Measurements from ENCODE around the gene ANKZF1.

The ANKZF1 gene

DNA sequence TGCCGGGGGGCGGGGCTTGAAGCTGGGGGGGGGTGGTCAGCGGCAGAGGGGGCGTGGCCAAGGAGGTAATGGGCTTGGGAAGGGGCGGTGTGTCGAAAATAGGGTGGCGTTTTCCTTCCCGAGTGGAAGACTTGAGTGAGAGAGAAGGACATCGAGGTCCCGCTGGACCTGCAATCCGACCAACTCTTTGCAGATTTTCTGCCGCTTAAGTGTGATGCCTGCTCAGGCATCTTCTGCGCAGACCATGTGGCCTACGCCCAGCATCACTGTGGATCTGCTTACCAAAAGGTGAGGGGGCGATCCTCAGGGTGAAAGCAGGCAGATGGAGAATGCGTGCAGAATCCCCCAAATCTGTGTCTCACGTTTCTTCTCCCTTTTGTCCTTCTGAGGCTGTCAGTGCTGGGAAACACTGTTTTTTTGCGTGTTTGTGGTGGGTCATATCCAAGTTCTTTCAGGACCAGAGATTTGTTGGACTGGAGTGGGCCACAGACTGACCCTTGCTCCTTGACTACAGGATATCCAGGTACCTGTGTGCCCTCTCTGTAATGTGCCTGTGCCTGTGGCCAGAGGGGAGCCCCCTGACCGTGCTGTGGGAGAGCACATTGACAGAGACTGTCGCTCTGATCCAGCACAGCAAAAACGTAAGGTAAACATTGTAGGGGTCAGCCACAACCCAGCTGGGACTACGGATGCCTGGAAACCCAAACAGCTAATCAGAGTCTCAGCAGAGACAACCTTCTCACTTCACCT, 22.3 kb upstream of the ANKZF1 start:
- DNase-seq (ENCODE audit: low read depth in 2 of 2, low spot score in 1 of 2): no peak

DNA sequence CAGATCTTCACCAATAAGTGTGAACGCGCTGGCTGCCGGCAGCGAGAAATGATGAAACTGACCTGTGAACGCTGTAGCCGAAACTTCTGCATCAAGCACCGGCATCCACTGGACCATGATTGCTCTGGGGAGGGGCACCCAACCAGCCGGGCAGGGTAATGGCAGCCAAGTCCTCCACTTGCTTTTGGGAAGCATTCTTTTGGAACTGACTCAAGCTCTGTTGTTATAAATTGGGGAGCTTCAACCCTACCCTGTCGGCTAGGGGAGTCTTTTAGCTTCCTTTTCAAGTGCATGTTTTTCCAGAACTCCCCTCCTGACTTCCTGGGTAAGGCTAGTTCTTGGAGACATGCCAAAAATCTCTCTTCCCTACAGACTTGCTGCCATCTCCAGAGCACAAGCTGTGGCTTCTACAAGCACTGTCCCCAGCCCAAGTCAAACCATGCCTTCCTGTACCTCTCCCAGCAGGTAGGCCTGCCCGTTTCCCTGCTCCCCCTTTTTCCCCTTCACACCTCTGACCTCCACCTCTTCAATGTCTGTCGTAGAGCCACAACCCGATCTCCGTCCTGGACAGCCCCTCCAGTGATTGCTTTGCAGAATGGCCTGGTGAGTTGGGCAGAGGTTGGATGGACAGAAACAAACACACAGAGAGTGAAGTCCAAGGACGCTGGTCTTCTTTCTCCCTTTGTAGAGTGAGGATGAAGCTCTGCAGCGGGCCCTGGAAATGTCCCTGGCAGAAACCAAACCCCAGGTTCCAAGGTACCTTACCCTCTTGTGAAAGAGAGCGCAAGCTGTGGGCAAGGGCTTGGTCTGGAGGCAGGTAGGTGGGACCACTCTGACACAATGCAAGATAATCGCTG, 21.5 kb upstream of the ANKZF1 start:
- no peak for DNase-seq (ENCODE audit: low read depth in 2 of 2, low spot score in 1 of 2)

DNA sequence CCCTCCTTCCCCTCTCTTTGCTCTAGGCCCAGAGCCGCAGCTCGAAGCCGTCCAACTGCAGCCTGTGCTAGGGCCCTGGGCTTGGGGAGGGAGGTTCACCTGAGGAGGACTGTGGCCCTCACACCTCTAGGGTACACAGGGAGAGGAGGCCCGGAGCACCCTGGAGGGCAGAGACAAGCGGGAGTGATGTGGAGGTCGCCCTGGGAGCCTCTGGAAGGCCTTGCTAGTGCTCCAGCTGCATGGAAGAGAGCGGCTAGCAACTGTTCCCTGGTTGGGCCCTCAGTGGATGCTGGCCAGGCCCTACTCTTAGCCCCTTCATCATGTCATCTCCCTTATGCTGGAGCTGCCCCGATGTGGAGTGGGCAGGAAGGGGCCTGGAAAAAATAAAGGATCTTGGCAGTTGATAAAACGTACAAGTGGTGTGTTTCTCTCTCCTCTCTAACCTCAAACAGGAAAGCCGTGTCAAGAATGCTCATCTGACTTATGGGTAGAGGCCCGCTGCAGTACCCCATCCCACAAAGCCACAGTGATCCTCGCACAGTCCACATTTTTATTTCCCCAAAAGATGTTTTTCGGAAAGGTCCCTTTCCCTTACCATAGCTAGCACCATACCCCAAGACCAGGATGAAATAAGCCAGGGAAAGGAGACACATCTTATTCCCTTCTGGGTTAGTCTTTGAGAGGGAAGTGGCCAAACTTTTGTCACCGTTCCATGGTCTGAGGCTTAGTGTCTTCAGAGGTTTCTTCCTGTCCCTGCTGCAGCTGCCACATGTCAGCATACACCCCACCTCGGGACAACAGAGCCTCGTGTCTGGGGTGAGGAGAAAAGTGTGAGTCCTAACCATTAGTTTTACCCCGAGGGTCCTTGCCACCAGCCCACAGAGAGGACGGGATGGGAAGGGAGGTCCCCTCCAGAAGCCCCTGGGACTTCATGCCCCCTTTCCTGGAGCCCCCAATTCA, 20.1 kb upstream of the ANKZF1 start:
- no peak for DNase-seq (ENCODE audit: low read depth in 2 of 2, low spot score in 1 of 2)

DNA sequence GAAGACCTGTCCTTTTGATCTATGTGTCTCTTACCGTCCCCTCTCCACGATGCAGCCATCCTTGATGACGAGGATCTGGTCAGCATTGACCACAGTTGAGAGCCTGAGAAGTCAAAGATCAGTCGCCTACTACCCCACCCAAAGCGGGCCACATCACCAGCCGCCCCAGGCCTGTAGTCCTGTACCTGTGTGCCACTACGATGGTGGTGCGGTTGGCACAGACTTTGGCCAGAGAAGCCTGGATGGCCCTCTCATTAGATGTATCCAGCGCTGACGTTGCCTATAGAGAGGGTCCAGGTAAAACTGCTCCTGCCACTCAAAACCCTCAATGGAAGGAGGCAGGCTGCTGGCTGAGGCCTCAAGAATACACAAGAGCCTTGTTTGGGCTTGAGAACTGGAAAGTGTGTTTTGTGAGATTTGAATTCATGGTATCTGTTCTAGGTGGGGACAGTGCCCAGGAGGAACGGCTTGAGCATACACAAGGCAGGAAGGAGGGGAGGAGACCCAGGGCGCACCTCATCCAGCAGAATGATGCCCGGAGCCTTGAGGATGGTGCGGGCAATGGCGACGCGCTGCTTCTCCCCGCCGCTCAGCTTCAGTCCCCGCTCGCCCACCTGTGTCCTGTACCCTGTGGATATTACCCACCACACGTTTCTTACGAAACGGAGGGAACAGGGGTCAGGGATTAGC, 19.3 kb upstream of the ANKZF1 start:
- DNase-seq (ENCODE audit: low read depth in 2 of 2, low spot score in 1 of 2): no peak

DNA sequence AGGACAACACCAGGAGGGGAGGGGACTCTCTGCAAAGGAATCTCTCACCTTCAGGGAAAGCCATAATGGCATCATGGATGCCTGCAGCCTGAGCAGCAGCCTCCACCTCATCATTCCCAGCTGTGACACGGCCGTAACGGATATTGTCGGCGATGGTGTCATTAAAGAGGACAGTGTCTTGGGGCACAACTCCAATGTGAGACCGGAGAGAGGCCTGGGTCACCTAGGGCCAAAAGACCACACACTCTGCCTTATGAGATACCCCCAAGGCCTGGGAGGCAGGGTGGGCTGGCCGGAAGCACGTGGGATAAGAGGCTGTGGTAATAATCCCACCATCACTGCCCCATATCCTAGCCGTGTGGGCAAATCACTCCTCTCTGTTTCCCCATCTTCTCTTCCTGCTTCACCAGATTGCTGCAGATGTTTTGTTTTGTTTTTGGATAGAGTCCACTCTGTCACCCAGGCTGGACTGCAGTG, 18.7 kb upstream of the ANKZF1 start:
- DNase-seq (ENCODE audit: low read depth in 2 of 2, low spot score in 1 of 2): no peak

DNA sequence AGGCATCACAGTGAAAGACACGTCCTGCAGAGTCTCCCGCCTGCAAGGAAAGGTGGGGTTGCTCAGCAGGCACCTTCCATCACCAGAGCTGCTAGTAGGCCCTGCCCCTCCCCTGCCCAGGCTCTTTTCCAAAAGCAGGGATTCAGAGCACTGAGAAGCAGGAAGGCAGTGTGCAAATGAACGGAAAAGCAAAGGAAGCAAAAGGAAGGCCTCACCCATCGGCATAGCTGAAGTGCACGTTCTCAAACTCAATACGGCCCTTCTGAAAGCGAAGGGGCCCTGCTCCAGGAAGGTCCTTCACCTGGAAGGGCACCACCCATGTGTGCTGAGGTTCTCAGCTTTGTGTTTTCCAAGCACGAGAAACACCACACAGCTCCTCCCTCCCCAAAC, 16.6 kb upstream of the ANKZF1 start:
- no peak for DNase-seq (ENCODE audit: low read depth in 2 of 2, low spot score in 1 of 2)

DNA sequence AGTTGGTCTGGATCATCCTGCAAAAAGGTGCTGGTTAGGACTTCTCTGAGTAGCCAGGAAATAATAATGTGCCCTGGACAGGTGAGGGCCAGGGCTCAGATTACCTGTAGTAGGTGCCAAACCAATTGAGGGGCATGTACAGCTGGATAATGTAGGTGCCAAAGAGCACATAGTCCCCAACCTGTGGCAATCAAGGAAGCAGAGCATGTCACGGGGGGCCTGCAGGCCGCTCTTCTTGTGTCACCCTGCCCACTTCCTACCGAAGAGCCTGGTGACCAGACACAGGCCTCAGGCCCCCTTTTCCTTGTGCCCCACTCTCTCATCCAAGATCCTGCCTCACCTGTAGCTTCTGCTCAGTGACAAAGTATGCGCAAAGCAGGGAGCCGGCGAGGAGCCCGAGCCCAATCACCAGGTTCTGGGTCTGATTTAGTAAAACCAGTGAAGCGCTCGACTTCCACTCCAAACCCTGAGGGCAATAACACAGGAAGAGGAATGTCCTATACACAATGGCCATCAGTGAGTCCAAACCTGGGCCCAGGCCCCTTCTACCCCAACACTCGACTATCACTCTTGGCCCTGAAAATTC, 16.0 kb upstream of the ANKZF1 start:
- DNase-seq (ENCODE audit: low read depth in 2 of 2, low spot score in 1 of 2): no peak

DNA sequence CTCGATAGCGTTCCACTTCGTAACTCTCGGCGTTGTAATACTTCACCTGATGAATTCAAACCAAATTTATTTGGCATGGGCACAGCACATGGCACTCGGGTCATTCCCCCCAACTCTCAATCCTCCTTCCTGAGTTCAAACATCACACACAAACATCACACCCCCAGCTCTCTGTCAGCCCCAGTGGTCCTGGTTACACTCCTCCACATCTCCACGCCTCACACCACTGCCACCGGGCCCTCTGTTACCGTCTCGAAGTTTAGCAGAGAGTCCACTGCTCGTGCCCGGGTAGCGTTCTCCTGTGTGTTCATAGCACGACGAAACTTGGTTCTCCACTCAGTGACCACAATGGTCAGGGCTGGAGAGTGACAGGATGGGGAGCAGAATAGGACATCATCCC, 15.5 kb upstream of the ANKZF1 start:
- no peak for DNase-seq (ENCODE audit: low read depth in 2 of 2, low spot score in 1 of 2)

DNA sequence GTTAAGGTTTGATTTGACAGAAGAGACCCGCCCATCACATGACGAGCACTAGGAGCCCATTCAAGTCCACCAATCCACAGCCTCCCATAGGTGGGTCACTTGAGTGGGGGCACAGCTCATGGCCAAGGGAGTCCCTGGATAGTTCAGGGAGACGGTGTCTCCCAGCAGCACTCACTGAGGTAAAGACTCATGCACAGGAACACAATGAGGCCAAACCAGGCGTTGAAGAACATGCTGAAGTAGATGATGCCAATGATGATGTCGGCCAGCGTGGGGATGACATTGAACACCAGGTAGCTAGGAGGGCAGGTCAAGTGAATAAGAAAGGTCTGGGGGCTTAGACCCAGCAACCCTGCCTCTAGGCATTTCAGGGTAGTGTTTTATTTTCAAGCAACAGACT, 14.8 kb upstream of the ANKZF1 start:
- DNase-seq (ENCODE audit: low read depth in 2 of 2, low spot score in 1 of 2): no peak

DNA sequence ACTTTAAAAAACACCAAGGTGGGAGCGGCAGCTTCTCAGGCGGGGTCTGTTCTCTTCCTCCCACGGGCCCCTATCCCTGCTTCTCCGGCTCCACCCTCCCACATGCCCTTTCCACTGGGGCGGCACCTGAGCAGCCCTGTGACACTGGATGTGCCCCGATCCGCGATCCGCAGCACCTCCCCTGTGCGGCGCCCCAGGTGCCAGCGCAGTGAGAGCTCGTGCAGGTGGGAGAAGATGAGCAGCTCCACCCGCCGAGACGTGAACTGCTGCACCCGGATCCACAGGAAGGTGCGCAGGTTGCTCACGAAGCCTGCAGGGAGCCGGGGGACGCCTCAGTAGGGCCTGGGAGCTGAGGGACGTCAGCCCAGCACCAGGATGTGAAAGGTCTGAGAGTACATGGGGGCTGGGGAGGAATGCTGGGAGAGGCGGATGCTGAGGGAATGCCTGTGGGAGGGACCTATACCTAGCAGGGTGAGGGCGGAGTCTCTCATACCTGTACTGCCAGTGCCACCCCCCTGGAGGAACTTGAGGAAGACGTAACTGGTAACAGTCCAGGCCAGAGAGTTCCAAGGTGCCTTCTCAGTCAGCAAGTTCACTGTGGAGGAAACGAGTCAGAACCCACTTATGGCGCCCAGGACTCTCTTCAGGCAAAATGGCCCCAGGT, 13.6 kb upstream of the ANKZF1 start:
- DNase-seq (ENCODE audit: low read depth in 2 of 2, low spot score in 1 of 2): no peak

DNA sequence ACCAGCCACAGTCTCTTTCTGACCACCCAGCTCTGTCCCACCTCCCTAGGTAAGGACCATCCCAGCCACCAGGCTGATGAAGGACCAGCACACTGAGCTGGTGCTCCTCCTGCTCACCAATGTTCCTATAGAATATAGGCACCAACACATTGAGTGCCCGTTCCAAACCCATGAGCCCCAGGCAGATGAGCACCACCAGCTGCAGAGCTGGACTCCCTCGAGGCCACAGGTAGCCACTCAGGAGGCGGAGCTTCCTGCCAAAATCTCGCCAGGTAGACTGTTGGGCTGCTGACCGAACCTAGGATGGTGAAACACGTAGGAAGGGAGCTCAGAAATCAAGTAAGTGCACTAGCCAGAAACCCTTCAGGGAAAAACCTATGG, 13.1 kb upstream of the ANKZF1 start:
- DNase-seq (ENCODE audit: low read depth in 2 of 2, low spot score in 1 of 2): no peak

DNA sequence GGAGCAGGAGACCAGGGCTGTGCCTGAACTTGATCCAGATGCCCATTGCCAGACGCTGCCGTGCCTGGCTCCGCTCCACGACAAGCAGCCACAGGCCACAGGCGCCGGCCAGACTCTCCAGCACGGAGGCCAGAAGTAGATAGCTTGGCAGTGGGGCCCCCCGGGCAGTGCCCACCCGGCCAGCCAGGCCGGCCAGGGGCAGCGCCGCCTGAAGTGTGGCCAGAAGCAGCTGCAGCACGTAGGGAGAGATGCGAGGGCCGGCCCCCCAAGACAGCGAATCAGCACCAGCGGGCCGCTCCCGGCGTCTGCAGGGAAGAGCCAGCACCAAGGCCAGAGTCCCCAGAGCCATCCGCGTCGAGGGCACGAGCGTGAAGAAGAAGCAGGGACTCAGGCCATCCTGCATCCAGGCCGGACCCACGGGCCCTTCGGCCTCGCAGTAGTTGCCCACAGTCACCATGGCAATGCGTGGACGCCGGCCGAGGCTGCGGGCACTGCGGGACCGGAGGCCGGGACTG, 11.3 kb upstream of the ANKZF1 start:
- DNase-seq (ENCODE audit: low read depth in 2 of 2, low spot score in 1 of 2): no peak

DNA sequence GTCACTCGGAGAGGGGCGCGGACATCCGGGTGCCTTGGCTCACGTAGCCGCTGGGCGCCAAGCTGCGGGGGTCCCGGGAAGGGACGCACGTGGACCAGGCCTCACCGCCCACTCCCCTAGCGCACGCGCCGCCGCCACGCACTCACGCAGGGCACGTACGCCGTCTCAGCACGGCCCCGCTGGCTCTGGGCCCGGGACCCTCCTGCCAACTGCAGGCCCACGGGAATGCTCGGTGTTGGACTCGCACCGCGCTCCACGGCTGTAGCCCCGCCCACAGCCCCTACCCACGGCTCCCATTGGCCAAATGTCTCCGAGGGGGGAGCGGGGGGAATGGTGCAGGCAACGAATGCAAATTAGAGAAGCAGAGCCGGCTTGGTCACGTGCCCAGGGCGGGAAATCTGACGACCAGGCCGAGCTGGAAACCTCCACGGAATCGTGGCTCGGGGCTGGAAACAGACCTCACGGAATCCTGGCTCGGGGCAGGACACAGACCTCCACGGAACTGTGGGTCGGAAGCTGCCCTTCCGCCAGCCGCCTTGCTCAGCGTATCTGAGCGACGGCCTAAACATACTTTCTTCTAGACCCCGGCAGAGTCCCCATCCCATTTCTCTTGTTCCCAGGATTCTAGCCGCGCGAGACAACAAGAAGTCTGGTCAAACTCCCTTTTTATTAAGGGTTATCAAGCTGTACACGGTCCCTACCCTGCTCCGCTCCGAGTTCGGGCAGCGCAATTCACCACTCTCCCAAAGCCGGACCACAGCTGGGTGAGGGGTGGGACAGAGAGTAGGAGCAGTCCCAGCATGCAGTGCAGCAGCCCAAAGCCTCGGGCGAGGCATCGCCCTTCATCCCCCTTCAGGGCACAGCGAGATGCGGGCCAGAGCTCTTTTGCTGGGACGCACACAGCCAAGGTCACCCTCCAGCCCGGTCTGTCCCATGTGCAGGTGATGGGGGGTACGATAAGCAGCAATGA, 10.6 kb upstream of the ANKZF1 start, which contains the start of gene ABCB6:
Gene ABCB6 (minus strand): TSS at position 227 of the 970 bp plus-strand sequence. CDS start 285 bp downstream, outside the sequence.
- DNase-seq (ENCODE audit: low read depth in 2 of 2, low spot score in 1 of 2): peak; percentile 47 to 69

DNA sequence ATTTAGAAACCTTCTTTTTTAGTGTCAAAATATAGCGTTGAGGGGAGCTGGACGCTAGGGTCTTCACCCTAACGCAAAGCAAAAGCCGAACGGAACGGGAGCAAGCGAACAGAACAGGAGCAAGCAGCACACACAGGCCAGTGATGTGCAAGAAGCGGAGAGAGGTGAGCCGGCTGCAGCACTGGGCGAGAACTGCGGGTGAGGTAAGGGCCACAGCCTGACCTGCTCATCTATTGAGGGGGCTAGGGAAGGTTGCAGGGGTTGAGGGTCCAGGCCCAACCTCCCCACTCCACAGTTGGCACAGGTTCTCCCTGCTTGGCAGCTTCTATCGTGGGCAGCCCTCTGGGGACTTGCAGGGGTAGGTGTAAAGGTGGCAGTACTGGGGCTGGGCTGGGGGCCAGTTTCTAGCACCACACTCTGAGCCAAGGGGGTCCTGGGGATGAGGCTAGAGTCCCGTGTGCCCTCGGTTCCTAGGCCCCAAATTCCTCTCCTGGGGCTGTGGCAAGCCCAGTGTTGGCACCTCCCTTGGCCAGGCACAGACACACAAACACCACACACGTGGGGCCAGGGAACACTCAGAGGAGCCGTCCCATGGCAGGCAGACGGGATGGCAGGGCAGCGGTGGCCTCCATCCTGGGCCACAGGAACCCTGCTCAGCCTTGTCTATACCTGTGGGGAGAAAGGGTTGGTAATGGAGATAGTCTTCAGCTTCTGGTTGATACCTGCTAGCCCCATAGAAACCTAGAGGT, 9.6 kb upstream of the ANKZF1 start:
- DNase-seq (ENCODE audit: low read depth in 2 of 2, low spot score in 1 of 2): no peak

DNA sequence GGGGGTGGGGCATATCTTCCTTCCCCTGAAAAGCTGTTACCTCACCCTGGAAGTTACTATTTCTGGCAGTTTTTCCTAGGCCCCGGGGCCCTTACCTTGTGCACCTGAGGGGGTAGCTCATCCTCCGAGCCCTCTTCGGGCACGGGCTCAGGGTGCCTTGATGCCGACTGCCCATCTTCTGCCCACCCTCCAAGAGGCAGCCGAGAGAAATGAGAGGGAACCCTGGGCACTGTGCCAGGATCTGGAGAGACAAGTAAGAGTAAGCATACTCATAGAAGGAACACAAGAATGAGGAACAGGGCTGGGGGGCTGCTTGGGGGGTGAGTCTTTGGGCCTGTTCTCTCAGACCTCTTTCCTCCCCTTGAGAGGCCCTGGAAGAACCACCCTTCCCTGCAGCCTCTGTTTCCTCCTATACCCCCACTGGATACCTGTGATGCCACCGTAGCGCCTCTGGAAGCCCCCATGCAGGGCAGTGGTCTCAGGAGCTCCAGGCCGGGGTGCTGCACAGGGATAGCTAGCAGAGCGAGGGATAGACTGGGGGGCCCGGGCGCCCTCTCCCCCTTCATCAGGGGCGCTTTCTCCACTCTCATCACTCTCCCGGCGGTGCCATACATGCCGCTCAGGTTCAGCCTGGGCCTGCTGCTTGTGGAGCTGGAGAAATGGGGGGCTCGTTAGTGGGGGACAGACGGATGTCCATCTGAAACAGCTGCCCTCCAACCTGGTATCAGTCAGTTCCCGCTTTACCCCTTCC, 8.8 kb upstream of the ANKZF1 start:
- DNase-seq (ENCODE audit: low read depth in 2 of 2, low spot score in 1 of 2): no peak

DNA sequence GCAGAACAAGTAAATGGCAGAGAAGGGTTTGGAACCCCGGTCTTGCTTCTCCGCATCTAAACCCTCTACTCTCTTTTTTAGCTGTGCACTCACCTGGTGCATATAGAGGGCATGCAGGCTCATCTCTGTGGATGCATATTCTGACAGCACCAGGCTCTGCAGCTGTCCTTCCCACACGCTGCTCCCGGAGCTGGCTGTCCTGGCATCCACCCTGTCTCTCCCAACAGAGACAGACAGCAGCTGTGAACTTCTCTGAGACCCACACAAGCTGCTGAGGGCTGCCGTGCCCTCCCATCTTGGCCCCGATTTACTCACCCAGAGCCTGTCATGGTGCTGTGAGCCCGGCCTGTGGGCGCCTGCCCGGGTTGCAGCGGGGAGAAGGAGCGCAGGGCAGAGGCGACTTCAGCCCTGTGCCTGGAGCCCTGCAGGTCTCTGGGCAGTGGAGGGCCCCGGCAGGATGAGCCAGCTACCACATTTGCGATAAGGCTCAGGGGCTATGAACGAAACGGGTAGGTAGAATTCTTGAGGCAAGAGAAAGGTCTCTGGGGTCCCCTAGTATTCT, 7.6 kb upstream of the ANKZF1 start:
- no peak for DNase-seq (ENCODE audit: low read depth in 2 of 2, low spot score in 1 of 2)
